GM21367 (cell line): ENCODE data around the gene FNBP1L.

Source experiments
- ATAC-seq: cut with Tn5 transposase; IDR thresholded peaks from one replicate; pipeline ENCODE4 v1.9.1; 2021; ENCODE audit not compliant: unreplicated experiment

The FNBP1L gene

DNA sequence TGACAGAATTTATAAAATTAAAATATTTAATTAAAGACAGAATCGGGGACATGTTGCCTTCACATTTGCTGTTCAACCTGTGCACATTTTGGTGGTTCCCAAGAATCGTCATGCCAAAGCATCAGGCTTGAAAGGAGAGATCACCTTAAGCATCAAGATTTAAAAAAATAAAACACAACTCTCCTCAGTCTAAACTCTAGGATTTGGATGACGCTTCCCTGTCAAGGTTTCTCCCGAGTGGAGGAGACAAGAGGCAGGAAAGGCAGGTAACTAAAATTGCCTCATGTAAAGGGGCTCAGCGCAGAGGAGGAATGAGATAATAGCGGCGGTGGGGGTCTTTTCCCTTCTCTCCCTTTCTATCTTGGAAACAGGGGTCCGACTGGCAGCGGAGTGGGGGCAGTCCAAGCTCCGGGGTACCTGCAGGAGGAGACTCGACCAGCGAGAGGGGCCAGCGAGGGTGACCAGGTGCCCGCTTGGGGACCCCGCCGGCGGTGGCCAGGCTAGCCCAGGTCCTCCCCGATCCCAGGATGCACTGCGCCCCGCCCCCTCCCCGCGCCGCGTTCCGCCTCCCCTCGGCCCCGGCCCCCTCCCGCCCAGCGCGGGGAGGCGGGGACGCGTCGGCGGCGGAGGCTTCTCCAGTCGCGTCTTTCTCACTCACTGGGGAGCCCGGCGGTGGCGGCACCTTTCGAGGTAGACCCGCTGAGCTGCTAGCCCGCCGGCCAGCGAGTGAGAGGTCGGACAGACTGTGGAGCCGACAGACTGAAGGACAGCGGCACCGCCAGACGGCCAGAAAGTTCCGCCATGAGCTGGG is at the start of gene FNBP1L:
TSS of gene FNBP1L (plus strand) at position 638 of the 811 bp plus-strand sequence. CDS start at position 802, 164 bp downstream.
- no peak for ATAC-seq

DNA sequence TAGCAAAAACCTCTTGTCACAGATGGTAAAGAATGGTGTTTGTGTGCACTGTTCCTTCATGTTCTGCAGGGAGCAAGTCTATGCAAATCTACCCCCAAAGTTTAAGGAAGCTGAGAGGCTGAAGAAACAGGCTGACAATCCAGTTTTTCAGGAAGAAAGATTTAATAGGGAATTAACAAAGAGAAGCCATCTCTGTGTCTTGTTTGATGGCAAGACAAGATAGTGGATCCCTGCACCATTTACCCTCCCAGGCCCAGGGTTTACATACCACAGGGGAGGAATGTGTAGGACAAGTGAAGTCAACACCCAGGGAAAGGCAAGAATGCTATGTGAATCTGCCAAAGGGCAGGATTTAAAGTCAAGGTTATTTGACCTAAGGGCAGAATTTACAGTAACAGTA is 48.1 kb upstream of the FNBP1L start:
- no peak for ATAC-seq

DNA sequence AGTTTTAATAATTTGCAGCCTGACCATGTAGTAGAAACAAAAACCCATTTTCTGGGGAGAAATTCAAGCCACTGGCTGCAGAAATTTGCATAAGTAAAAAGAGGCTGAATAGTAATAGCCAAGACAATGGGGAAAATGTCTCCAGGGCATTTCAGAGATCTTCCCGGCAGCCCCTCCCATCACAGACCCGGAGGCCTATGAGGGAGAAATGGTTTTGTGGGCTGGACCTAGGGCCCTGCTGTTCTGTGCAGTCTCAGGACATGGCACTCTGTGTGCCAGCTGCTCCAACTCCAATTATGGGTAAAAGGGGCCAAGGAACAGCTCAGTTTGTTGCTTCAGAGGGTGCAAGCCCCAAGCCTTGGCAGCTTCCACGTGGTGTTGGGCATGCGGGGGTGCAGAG is 39.7 kb upstream of the FNBP1L start:
- ATAC-seq: no peak

DNA sequence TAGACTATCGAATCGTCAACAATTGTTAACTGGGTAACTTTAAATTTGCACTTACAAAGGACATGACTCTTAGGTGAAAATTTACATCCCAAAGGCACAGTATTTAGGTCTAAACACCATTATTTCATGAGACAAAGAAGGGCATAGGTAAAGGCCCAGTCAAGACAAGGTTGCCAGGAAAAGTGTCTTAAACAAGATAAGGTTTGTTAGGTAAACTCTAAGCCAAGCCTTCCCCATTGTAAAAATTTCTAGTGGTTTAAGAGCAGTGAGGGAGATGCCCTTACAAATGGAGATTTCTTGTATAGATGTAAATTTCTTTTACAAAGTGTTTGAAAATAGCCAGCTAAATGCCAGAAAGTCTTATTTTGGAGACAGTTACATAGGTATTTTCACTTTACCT is 36.9 kb upstream of the FNBP1L start:
- no peak for ATAC-seq

DNA sequence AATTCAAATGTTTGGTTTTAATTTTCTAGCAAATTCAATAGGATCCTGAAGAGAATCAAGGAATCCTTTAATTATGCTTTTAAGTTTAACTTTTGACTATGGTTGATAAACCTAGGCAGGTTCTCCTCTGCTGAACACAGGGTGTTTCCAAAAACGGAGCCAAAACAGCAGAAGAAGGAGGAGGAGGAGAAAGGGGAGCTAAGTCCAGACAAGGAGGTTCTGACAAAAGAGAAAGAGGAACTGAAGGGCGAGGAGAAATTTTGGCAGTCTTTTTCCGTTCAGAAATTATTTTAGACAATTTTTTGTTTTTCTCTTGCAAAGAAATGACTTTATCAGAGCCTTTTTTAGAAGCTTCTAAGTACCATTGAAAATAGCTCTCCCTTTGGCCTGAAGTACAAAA is 33.2 kb upstream of the FNBP1L start:
- ATAC-seq: no peak

DNA sequence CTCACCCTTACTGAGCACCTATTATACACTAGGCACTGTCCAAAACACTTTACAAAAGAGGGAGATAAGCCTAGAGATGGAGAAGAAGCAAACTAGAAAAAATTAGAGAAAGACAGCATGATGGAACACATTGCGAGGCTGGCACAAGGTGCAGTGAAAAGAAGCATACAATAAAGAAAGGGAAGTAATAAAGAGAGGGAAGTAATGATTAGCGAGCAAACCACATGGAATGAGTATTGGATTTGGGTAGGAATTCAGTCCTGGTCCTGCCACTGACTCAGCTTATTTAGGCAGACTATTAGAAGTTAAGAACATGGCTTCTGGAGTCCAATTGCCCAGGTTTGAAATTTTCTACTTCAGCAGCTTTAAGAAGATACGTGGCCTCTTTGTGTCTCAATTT is 32.6 kb upstream of the FNBP1L start:
- no peak for ATAC-seq

DNA sequence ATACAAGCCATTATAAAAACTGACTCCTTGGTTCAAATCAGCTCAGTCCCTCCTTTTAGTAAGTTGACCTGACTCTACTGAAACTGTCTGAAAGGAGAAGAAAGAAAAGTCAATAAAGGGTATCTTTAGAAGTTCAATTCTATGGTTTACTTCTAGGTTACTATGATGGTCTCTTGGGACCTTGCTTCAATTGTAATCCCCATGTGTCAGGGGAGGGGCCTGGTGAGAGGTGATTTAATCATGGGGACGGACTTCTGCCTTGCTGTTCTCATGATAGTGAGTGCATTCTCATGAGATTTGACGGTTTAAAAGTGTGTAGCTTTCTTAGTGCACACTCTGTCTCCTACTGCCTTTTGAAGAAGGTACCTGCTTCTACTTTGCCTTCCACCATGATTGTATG is 31.7 kb upstream of the FNBP1L start:
- no peak for ATAC-seq

DNA sequence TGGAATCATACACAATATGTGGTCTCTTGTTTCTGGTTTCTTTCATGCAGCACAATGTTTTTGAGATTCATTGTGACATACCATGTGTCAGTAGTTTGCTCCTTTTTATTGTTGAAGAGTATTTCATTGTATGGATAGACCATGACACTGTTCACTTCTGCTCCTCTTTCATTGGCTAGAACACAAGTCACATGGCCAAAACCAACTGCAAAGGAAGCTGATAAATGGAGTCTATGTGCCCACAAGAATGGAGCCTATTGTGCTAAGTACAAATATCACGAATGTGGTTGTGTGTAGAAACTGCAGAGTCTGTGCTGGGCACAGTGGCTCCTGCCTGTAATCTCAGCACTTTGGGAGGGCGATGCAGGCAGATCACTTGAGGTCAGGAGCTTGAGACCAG is 28.6 kb upstream of the FNBP1L start:
- ATAC-seq: no peak

DNA sequence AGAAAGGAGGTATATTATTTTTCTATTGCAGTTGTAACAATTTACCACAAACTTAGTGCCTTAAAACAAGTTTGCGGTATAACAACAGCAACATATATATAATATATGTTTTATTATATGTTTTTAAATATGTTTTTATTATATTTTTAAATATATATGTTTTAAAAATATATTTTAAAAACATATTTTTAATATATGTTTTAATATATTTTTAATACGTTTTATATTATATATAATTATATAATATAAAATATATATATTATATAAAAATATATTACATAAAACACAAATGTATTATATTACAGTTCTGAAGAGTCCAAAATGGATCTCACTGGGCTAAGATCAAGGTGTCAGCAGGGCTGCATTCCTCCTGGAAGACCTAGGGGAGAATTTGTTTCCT is 27.5 kb upstream of the FNBP1L start:
- ATAC-seq: no peak

DNA sequence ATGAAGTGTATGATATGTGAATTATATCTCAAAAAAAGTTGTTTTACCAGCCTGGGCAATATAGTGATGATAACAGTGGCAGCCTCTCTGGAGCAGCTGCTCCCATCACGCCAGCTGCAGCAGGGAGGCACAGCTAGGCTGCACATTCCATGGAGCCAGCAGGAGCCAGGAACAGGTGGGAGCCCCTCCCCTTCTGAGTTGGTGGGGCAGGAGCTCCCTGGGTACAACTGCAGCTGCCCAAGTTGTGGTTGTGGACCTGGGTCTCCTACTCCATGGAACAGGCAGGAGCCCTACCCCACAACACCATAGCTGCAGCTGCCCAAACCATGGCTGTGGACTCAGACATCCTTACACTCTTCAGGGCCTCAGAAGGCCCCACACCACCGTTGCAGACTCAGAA is 21.7 kb upstream of the FNBP1L start:
- no peak for ATAC-seq

DNA sequence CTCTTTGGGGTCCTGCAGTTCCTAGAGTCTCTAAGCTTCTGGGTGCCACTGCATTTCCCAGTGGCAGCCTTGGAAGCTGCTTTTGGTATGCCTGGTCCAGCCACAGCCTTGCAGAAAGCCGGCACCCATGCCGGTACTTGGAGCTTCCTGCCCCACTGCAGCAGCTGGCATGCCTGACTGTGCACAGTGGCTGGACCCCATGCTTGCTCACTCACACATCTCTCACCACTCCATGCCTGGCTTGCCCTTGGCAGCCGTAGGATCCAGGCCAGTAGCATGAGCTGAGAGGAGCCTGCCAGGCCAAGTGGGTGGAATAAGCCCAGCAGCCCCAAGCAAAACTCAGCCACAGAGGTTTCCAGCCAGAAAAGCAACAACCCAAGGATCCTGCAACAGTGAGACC is 20.3 kb upstream of the FNBP1L start:
- no peak for ATAC-seq

DNA sequence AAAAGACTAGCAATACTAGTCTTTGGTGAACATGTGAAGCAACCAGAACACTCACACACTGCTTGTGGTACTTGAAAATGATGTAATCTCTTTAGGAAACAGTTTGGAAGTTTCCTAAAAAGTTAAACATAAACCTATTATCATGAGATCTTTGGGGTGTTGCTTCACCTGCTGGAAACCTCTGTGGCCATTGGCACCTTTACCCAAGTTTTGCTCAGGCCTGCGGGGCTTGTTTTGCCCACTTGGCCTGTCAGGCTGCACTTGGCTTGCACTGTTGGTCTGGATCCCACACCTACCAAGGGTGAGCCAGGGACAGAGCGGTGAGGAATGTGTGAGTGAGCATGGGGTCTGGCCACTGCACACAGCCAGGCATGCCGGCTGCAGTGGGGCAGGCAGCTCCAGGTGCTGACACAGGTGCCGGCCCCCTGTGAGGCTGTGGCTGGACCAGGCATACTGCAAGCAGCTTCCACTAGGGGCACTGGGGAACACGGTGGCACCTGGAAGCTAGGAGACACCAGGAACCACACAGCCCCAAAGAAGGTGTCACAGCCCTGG is 14.4 kb upstream of the FNBP1L start:
- no peak for ATAC-seq

DNA sequence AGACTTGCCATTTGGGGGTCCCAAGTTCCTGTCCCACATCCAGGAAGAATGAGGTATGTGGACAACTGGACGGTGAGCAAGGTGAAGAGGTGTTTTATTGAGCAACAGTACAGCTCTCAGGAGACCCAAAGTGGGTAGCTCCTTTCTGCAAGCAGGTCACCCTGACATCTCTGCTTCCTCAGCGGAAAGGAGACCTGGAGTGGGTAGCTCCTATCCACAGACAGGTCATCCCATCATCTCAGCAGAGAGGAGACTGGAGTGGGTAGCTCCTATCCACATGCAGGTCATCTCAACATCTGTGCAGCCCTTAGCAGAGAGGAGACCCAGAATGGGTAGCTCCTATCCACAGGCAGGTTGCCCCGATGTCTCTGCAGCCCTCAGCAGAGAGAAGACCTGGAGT is 13.8 kb upstream of the FNBP1L start:
- ATAC-seq: no peak

DNA sequence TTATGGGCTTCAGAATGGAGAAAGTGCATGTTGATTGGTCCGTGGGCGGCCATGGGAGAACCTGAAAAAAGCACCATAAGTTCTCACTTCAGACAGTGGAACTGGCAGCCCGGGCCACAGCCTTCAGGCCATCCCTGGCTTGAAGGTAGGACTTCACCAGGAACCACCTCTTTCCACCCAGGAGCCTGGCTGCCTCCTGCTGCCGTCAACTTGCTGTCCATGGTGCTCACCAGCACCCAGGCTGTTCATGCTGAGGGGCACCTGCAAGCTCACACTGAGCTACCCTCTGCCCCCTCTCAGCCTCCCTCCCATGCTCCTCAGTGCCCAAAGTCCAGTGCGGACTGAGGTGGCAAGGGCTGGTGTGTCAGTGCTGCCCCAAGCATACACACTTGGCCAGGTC is 12.9 kb upstream of the FNBP1L start:
- no peak for ATAC-seq

DNA sequence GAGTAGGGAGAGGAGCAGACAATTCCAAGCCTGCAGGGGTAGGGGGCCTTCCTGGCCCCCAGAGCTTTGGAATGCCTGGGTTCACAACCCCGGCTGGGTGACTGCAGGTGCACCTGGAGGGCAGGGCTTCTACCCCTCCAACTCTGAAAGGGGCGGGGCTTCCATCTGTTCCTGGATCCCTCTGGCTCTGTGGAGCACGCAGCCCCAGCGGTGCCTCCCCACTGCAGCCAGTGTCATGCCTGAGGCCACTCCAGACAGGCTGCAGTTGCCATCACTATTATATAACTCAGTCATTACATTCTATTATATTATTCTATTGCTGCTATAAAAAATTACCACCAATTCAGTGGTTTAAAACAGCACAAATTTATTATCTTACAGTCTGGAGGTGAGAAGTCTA is 12.5 kb upstream of the FNBP1L start:
- ATAC-seq: no peak

DNA sequence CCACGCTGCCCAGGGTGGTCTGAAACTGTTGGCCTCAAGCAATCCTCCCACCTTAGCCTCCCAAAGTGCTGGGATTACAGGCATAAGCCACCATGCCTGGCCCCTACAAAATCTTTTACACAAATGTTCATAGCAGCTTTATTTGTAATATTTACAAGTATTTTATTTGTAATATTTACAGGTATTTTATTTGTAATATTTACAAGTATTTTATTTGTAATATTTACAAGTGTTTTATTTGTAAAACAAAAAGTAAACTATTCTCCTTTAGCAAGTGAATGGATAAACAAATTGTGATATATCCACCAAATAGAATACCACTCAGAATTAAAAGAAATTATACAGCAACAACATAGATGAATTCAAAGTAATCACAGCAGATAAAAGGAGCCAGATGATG is 11.4 kb upstream of the FNBP1L start:
- no peak for ATAC-seq

DNA sequence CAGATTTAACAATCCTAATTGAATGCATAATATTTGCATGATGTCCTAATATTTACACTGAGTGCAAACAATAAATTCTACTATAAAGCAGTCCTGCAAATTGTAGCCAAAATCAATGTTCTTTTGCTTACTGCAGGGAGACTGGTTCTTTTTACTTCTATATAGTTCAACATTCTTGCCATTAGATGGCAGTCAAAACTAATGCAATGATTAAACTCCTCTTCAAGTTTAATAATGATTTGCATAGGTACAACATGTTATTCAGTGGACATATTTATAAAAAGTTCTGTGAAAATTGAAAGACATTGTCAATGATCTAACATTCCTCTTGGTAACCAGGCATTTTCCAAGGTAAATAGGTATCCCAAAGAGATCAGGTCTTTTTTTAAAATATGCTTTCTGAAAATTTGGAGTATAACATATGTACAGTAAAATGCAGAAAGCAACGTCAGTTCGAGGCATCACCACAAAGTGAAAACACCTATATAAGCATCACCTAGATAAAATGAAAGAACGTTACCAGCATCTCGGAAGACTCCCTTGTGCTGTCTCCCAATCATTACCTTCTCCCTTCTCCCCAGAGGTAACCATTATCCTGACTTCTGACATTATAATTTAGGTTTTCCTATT is 9.8 kb upstream of the FNBP1L start:
- no peak for ATAC-seq

DNA sequence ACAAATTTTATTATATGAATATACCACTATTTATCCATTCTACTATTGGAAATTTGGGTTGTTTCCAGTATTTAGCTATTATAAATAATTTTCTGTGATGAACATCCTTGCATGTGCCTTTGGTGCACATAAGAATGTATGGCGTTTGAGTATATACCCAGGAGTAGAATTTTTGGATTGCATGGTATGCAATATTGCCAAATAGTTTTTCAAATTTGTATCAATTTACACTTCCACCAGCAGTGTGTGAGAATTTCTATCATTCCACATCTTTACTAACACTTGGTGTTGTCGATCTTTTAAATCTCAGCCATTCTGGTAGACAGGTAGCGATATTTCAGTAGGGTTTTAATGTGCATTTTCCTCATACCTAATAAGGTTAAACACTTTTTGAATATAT is 9.2 kb upstream of the FNBP1L start:
- no peak for ATAC-seq

DNA sequence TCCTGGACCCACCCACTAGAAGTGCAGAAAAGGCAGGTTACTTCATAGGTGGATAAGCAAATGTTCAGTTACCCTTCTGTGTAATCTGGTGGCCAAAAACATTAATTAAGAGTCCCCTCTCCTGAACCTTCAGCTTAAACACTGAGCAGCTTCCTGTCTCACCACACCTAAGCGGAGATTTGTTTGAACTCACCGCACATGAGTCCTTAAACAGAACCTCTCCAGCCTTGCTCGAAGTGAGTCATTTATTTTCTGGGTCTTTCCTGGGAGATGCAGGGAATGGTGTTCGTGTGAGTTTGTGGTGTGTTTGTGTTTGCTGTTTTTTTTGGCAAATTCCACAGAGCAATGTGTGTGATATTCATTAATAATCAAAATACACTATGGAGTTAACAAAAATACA is 7.6 kb upstream of the FNBP1L start:
- ATAC-seq: no peak

DNA sequence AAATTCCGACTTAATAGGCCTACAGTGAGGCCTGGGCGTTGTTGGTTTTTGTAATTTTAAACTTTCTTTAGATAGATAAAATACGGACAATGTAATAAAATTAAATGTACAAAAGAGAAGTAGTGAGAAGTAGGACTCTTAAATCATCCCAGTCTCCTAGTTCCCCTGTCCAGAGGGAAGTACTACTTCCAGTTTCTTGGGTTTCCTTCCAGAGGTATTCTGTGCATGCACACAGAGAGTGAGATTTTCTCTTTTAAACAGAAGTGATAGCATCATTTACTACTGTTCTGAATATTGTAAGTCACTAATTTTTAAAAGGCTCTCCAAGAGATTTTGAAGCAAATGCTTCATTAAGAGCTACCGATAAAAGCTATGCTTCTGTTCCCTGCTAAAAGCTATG is 7.2 kb upstream of the FNBP1L start:
- no peak for ATAC-seq

DNA sequence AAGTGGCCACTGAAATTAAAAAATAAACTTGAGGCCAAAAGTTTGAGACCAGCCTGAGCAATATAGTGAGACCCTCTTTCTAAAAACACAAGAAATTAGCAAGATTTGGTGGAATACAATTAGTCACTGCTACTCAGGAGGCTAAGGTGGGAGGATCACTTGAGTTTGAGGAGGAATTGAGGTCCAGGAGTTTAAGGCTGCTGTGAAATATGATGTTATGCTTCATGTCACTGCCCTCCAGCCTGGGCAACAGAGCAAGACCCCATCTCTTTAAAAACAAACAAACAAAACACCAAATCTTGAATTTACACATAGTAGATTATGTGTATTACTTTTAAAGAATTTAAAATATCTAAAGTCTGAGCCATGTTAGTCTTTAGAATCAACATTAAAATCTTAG is 6.3 kb upstream of the FNBP1L start:
- no peak for ATAC-seq

DNA sequence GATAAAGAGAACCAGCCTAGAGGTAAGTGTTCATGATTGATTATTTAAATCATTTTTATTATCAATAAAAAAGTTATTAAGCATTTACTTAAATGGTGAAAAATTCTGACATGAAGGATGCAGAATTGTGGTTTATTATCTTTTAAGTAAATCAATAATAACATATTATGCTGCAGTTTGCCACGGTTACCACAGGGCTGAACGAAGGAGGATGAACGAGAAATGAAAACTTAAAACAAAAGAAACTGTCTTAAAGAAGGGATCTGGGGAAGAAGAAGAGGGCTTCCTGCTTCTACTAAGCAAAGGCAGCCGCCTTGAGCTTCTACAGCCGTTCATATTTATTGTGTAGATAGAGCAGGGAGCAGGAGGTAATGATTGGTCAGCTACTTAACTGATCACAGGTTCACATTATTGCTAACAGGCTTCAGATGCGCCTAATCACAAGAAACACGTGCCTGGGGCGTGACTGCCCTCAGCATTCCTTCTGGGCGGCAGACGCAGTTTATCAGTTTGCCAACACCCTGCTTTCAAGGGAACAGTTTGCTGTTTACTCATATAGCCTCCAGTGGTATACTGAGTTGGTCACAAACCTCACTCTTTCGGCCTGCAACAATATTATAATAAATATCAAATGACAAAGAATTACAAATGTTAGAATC is 5.8 kb upstream of the FNBP1L start:
- ATAC-seq: no peak
